ENCODE results near the gene MS4A6A. TPM values are rescaled to one million over a fixed set of nuclear protein-coding genes. Genes with fewer than 3 reads are reported as not detected.
A peak's percentile ranks its signal among the peaks of the same experiment; 100 is the strongest.
"Not testable (repeated sequence)": the region's sequence is repeated elsewhere in the genome, so short reads cannot be mapped to it uniquely, and the experiment has no call there.

Gene MS4A6A
- total RNA-seq, 4 donors from 2014 or later: 53.1 to 103 (median 71.4) TPM

- Histone ChIP-seq H3K27ac (no peak overlapping the region), H3K4me3 (no peak overlapping the region), H3K36me3 (no peaks in the 10 kb centered on the region), H3K27me3 (no peaks in the 10 kb centered on the region), H3K4me1 (no peaks in the 10 kb centered on the region), H3K9me3 (no peaks in the 10 kb centered on the region)
- peak; percentile 21 to 77 for DNase-seq (ENCODE audit: low spot score in 2 of 2)
- 4 to 7% methylated on average over 1 of the region's 1 CpG for WGBS, 2 donors
- no peak for TF ChIP-seq POLR2A (IDR thresholded peaks at IDR 0.05)
- TF ChIP-seq CTCF (IDR thresholded peaks at IDR 0.05): peak; percentile 46 to 69 (median 51)
Measured at GRCh38 chr11:60193687-60194433, 11.0 kb upstream of the MS4A6A start.

GRCh38 chr11:60192564-60192963, 9.7 kb upstream of the MS4A6A start:
- DNase-seq (ENCODE audit: low spot score in 2 of 2); H3K27ac ChIP-seq: not testable (repeated sequence)
- 85 to 91% methylated on average over 4 of the region's 4 CpGs for WGBS, 2 donors

DNA sequence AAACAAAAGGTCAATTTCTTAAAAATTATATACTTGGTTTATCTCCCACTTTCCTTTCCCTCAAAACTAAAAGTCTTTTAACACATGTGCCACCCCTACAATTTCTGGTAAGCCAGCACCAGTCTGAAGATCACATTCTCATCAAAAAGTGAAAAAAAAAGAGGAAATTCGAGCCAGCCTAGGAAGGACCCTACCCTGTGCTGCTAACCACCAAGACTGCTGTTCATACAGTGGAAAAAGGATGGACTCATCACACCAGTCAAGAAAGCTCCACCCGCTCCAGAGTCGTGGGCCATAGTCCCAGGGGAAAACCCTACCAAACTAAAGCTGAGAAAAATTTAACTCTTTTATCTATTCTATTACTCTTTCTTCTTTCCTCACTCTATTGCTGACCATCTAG, 5.6 kb upstream of the MS4A6A start:
- not testable (repeated sequence) for H3K9me3 ChIP-seq; H3K4me1 ChIP-seq; DNase-seq (ENCODE audit: low spot score in 2 of 2); H3K27ac ChIP-seq; H3K36me3 ChIP-seq; H3K4me3 ChIP-seq; H3K27me3 ChIP-seq
- 33 to 34% methylated on average over 3 of the region's 3 CpGs for WGBS, 2 donors

More at GRCh38 chr11:60192564-60192963, 9.7 kb upstream of the MS4A6A start:
- not testable (repeated sequence) for H3K4me1 ChIP-seq, H3K27me3 ChIP-seq, H3K36me3 ChIP-seq, H3K9me3 ChIP-seq, H3K4me3 ChIP-seq

GRCh38 chr11:60186128-60186527, 3.2 kb upstream of the MS4A6A start:
- H3K27me3 ChIP-seq; H3K4me3 ChIP-seq; H3K36me3 ChIP-seq; H3K4me1 ChIP-seq; DNase-seq (ENCODE audit: low spot score in 2 of 2); H3K9me3 ChIP-seq: not testable (repeated sequence)
- WGBS, 2 donors: 91 to 100% methylated on average over 2 of the region's 2 CpGs
- H3K27ac ChIP-seq: peak overlapping the region in 2 of 4 donors; percentile 20 to 55

- not testable (repeated sequence) for H3K4me3 ChIP-seq; H3K27me3 ChIP-seq; H3K9me3 ChIP-seq; DNase-seq (ENCODE audit: low spot score in 2 of 2); H3K4me1 ChIP-seq; H3K36me3 ChIP-seq
- WGBS, 2 donors: 31 to 55% methylated on average over 2 of the region's 2 CpGs
- H3K27ac ChIP-seq: peak overlapping the region in 2 of 4 donors; percentile 20 to 55
Measured at GRCh38 chr11:60185512-60185827, 2.6 kb upstream of the MS4A6A start.

GRCh38 chr11:60184824-60185511, 2.1 kb upstream of the MS4A6A start:
- Histone ChIP-seq H3K9me3 (no peaks in the 10 kb centered on the region), H3K27me3 (no peaks in the 10 kb centered on the region), H3K36me3 (no peaks in the 10 kb centered on the region), H3K27ac (no peak overlapping the region), H3K4me1 (no peaks in the 10 kb centered on the region), H3K4me3 (no peak overlapping the region)
- TF ChIP-seq EP300 (IDR thresholded peaks at IDR 0.05): peak in 1 of 2 donors; percentile 35
- TF ChIP-seq POLR2A (IDR thresholded peaks at IDR 0.05): no peak
- no peak for TF ChIP-seq CTCF (IDR thresholded peaks at IDR 0.05)
- no peak for DNase-seq (ENCODE audit: low spot score in 2 of 2)
- WGBS, 2 donors: 52 to 68% methylated on average over 1 of the region's 1 CpG

DNA sequence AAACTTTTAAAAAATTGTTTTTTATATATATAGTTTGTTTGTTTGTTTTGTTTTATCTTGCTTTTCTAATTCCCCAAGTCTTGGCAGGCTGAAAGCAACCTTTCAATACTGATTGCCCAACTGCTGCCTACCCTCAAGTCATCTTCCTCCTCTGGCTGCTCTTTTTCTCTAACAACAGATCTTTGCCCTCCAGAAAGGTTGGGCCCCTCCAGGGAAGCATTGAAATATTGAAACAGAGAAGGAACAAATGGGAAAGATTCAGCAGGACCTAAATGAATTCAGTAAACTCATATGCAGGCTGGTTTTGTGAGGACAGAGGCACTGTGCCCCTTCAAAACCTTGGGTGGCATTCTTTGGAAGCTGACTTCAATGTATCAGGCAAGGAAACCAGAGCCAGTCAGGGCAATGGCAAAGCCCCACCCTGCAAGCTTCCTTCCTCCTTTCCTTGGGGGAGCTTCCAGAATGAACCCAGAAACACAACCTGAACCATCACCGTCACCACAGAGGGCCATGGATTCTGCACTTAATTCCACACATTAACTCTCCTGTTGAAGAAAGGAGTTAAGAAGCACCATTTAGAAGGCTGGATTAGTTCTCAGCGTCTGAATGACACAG, 815 bp upstream of the MS4A6A start:
- Histone ChIP-seq H3K36me3 (no peaks in the 10 kb centered on the region), H3K27me3 (no peaks in the 10 kb centered on the region), H3K4me3 (peak overlapping the region in 1 of 4 donors; percentile 37), H3K4me1 (no peaks in the 10 kb centered on the region), H3K27ac (peak overlapping the region in 3 of 4 donors; percentile 15 to 67 (median 28)), H3K9me3 (no peaks in the 10 kb centered on the region)
- DNase-seq (ENCODE audit: low spot score in 2 of 2): no peak
- 48 to 57% methylated on average over 2 of the region's 2 CpGs for WGBS, 2 donors
- TF ChIP-seq CTCF (IDR thresholded peaks at IDR 0.05): no peak
- no peak for TF ChIP-seq POLR2A (IDR thresholded peaks at IDR 0.05)
- no peak for TF ChIP-seq EP300 (IDR thresholded peaks at IDR 0.05)

Data from tibial nerve (tissue), 4 donors.